ENCODE data around the gene DNAJC11.
"Not testable (repeated sequence)": the region's sequence is repeated elsewhere in the genome, so short reads cannot be mapped to it uniquely, and the experiment has no call there.

The DNAJC11 gene

GRCh38 chr1:6648556-6648955 lies 53.1 kb downstream of the DNAJC11 start:
- DNase-seq (ENCODE audit: low read depth), result no peak

- DNase-seq (ENCODE audit: low read depth), result no peak
These were observed 55.0 kb downstream of the DNAJC11 start for GRCh38 chr1:6646499-6647148.

GRCh38 chr1:6645018-6645417 lies 56.6 kb downstream of the DNAJC11 start:
- no peak for DNase-seq (ENCODE audit: low read depth)

GRCh38 chr1:6640867-6641266 lies 60.7 kb downstream of the DNAJC11 start:
- DNase-seq (ENCODE audit: low read depth), result not testable (repeated sequence)

GRCh38 chr1:6638226-6638625 lies 63.4 kb downstream of the DNAJC11 start:
- DNase-seq (ENCODE audit: low read depth), result no peak

- DNase-seq (ENCODE audit: low read depth), result no peak
These were observed 63.8 kb downstream of the DNAJC11 start for GRCh38 chr1:6637770-6638169.

- not testable (repeated sequence) for DNase-seq (ENCODE audit: low read depth)
These were observed 64.8 kb downstream of the DNAJC11 start for GRCh38 chr1:6636778-6637177.

GRCh38 chr1:6635910-6636760 lies 65.5 kb downstream of the DNAJC11 start:
- no peak for DNase-seq (ENCODE audit: low read depth)

- DNase-seq (ENCODE audit: low read depth), result no peak
These were observed 66.3 kb downstream of the DNAJC11 start for GRCh38 chr1:6635161-6635909.

GRCh38 chr1:6634371-6635052 lies 67.1 kb downstream of the DNAJC11 start:
- DNase-seq (ENCODE audit: low read depth), result no peak

- no peak for DNase-seq (ENCODE audit: low read depth)
These were observed 68.8 kb downstream of the DNAJC11 start for GRCh38 chr1:6632588-6633514.

- no peak for DNase-seq (ENCODE audit: low read depth)
These were observed 70.6 kb downstream of the DNAJC11 start for GRCh38 chr1:6631058-6631457.

- no peak for DNase-seq (ENCODE audit: low read depth)
These were observed 71.6 kb downstream of the DNAJC11 start for GRCh38 chr1:6630027-6630426.

GRCh38 chr1:6628971-6629479 lies 72.6 kb downstream of the DNAJC11 start:
- DNase-seq (ENCODE audit: low read depth), result no peak

GRCh38 chr1:6627841-6628545 lies 73.6 kb downstream of the DNAJC11 start:
- no peak for DNase-seq (ENCODE audit: low read depth)

- DNase-seq (ENCODE audit: low read depth), result no peak
These were observed 74.6 kb downstream of the DNAJC11 start for GRCh38 chr1:6627031-6627430.

- DNase-seq (ENCODE audit: low read depth), result no peak
These were observed 75.9 kb downstream of the DNAJC11 start for GRCh38 chr1:6625584-6626149.

GRCh38 chr1:6624710-6625583 lies 76.7 kb downstream of the DNAJC11 start, which contains the start of gene THAP3:
Gene THAP3 (plus strand): TSS chr1:6624868. CDS start chr1:6625219, 351 bp downstream.
- no peak for DNase-seq (ENCODE audit: low read depth)
